ENCODE measurements around the gene NHP2.

DNA sequence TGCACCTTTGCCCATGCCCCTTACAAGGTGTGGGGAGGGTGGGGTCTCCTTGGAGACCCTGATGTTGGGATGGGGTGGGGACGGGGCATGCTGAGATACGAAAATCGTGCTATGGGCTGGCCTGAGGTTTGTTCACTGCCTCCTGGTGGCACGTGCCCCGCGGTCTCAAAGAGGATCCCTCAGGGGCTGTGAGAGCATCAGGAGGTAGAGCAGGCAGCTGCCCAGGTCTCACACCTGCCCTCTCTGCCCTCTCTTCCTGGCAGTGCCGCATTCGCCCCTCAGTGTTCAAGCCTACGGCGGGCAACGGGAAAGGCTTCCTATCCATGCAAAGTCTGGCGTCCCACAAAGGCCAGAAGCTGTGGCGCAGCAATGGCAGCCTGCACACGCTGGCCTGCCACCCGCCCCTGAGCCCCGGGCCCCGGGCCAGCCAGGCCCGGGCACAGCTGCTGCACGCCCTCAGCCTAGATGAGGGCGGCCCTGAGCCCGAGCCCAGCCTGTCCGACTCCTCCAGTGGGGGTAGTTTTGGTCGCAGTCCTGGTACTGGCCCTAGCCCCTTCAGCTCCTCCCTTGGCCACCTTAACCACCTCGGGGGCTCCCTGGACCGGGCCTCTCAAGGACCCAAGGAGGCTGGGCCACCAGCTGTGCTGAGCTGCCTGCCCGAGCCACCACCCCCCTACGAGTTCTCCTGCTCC is 33.6 kb downstream of the NHP2 start:
- TF ChIP-seq EP300 (IDR thresholded peaks at IDR 0.05) = no peak
- no peak for TF ChIP-seq CTCF (IDR thresholded peaks at IDR 0.05)
- TF ChIP-seq POLR2A (IDR thresholded peaks at IDR 0.05) = no peak
